Colonic mucosa (tissue), 4 donors: Measurements from ENCODE around the gene PARN. TPM values are rescaled to one million over a fixed set of nuclear protein-coding genes. Genes with fewer than 3 reads are reported as not detected.
"Not testable (repeated sequence)": the region's sequence is repeated elsewhere in the genome, so short reads cannot be mapped to it uniquely, and the experiment has no call there.

ENCODE experiments used
- DNase-seq: peaks from one replicate; pipeline ENCODE4 v3.0.0-alpha.2; 2020
- H3K27ac ChIP-seq: fragments of 200-600 bp; one replicate; pipeline ENCODE4 v1.8.0; 2021
- H3K27me3 ChIP-seq: fragments of 200-600 bp; one replicate; pipeline ENCODE4 v1.8.0; 2021
- H3K36me3 ChIP-seq: fragments of 200-600 bp; one replicate; pipeline ENCODE4 v1.8.0; 2021
- H3K4me1 ChIP-seq: fragments of 200-600 bp; one replicate; pipeline ENCODE4 v1.8.0; 2021; ENCODE audit warnings: mild to moderate bottlenecking
- H3K4me3 ChIP-seq: fragments of 200-600 bp; one replicate; pipeline ENCODE4 v1.8.0; 2021
- H3K9ac ChIP-seq, 2 donors: one replicate each; pipeline ENCODE4 v1.7.0; 2013; ENCODE audit warnings: control low read depth in 2 of 2, low read depth in 2 of 2, low read length in 2 of 2
- H3K9me3 ChIP-seq: fragments of 200-600 bp; one replicate; pipeline ENCODE4 v1.8.0; 2021
- intact Hi-C: fragments of 100-400 bp; cut with DNase I; formaldehyde crosslinking; loops from one replicate; pipeline ENCODE4 v1.14.1; 2022
- total RNA-seq, 2 donors: library from RNA; stranded (reverse); fragmentation: NEBNext Ultra II Directional in 1 of 2; extraction: Animal tissue kit (Norgen Biotek cat#: 25700) in 1 of 2; gene quantifications; one replicate each; pipeline ENCODE4 v1.2.1, GENCODE V29; 2021
- TF ChIP-seq, protein P1 (sequence below): fragments of 200-600 bp; IDR thresholded peaks from one replicate; pipeline ENCODE4 v1.8.0; 2022; ENCODE audit warnings: antibody characterized with exemption, mild to moderate bottlenecking
- donor health status: healthy.
- donor health status: DM: no; HTN: no; CAD: no.
- donor health status: DM: no; HTN: no; CAD: no.

The PARN gene
- total RNA-seq, 2 donors from 2014 or later, result 24.2 to 25.6 TPM

DNA sequence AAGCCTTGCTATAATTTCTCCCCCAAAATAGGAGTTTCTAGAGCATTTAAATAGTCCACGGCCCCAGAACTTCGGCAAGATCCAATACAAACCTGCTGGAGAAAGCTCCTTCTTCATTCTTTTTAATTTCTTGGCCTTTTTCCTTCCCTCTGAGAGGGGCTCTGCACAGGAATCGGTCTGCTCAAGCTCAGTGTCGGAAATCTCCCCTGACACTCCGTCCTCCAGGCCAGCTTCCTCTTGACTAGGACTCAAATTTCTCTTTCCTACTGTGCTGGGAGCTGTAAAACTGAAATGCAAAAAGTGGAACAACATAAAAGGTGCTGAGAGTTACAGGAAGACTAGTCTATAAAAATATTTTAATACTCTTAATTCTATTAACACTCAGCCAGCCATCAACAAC lies 183.3 kb downstream of the PARN start:
- TF ChIP-seq, protein P1, sequence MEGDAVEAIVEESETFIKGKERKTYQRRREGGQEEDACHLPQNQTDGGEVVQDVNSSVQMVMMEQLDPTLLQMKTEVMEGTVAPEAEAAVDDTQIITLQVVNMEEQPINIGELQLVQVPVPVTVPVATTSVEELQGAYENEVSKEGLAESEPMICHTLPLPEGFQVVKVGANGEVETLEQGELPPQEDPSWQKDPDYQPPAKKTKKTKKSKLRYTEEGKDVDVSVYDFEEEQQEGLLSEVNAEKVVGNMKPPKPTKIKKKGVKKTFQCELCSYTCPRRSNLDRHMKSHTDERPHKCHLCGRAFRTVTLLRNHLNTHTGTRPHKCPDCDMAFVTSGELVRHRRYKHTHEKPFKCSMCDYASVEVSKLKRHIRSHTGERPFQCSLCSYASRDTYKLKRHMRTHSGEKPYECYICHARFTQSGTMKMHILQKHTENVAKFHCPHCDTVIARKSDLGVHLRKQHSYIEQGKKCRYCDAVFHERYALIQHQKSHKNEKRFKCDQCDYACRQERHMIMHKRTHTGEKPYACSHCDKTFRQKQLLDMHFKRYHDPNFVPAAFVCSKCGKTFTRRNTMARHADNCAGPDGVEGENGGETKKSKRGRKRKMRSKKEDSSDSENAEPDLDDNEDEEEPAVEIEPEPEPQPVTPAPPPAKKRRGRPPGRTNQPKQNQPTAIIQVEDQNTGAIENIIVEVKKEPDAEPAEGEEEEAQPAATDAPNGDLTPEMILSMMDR, result no peak

DNA sequence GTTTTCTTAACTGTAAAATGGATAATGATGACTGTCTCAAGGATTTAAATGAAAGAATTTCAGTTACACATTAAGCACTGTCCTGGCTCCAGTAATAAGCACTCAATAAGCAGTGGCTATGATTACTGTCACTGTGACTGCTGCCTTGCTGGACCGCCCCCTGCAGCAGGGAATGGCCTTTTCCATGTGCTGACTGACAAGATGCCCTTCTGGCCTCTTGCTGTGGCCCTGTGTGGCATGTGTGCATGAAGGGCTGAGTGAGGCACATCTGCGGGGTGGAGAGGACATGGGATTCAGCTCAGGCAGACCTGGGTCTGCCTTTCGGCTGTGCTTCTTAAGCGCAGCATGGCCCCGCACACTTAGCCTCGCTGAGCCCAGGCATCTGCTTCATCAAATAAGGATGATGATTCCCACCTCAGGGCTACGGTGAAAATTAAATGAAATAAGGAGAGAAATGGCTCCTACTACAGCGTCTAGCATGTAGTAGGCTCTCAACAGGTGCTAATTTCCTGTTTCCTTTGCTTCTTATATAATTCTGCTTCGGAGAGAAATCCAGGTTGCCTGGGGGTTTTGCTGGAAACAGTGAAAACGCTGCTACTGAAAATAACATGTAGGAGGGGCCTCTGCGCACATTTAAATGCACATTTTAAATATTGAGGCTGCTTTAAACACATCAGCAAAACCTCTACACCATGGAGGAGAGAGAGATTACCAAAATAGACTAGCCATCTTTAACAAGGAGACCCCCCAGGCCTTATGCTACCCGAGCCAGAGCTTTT lies 183.9 kb downstream of the PARN start:
- Histone ChIP-seq H3K36me3 (no peaks in the 10 kb centered on the region), H3K4me3 (no peak overlapping the region), H3K27me3 (no peaks in the 10 kb centered on the region), H3K4me1 (no peaks in the 10 kb centered on the region), H3K9ac (no peak overlapping the region), H3K9me3 (no peaks in the 10 kb centered on the region), H3K27ac (no peak overlapping the region)
- TF ChIP-seq, protein P1, result no peak
- DNase-seq, result no peak
- intact Hi-C loops, result no loop called here

More for the DNA sequence above, 183.3 kb downstream of the PARN start:
- Histone ChIP-seq H3K36me3 (no peaks in the 10 kb centered on the region), H3K4me1 (no peaks in the 10 kb centered on the region), H3K4me3 (no peak overlapping the region), H3K27ac (no peak overlapping the region), H3K9me3 (no peaks in the 10 kb centered on the region), H3K9ac (no peak overlapping the region), H3K27me3 (no peaks in the 10 kb centered on the region)
- intact Hi-C loops, result no loop called here
- DNase-seq, result no peak

DNA sequence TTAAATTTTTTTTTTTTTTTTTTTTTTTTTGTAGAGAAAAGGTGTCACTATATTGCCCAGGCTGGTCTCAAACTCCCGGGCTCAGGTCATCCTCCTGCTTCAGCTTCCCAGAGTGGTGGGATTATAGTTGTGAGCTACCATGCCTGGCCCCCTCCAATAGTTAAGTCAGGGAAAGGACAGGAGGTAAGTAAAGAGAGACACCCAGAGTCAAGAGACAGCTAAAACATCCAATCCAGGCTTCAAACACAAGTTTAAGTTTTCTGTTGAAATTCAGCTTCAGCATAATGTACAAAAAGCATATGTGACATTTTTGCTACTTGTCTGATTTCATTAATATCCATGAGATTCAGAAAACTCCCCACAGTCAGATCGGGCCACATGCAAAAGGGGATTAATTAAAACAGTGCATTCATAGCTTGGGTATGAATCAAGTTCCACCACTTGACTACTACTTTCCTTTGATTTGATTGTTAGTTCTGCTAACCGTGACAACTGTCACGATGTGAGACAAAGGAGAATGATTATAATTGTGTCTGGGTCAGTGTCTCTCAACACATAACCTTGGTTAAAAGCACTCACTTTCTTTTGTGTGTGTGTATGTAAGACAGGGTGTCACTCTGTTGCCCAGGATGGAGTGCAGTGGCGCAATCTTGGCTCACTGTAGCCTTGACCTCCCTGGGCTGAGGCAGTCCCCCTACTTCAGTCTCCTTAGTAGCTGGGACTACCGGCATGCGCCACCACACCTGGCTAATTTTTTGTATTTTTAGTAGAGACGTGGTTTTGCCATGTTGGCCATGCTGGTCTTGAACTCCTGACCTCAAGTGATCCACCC lies 184.9 kb downstream of the PARN start:
- no peaks in the 10 kb centered on the region for H3K9me3 ChIP-seq
- no peak overlapping the region for H3K9ac ChIP-seq
- TF ChIP-seq, protein P1, result no peak
- H3K4me3 ChIP-seq, result no peak overlapping the region
- DNase-seq, result no peak
- no peaks in the 10 kb centered on the region for H3K27me3 ChIP-seq
- H3K4me1 ChIP-seq, result no peaks in the 10 kb centered on the region
- intact Hi-C loops, result no loop called here
- H3K27ac ChIP-seq, result no peak overlapping the region
- H3K36me3 ChIP-seq, result no peaks in the 10 kb centered on the region

DNA sequence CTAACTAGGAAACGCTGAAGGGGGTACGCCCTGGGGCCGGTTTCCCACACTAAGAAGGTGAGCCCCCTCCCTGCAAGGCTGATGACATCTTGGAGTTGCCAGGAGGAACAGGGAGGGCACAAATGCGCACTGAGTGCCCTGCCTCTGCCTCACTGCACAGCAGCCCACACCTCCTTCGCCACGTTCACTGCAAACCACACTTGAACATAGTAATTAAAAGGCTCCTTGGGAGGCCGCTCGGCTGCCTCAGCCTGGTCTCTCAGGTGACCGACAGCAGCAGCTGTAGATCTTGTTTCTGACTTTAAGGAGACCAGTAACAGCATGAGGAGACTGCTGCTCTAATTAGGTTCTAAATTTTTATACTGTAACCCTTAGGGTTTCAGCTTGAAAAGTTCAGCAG lies 188.5 kb downstream of the PARN start:
- H3K27me3 ChIP-seq, H3K4me3 ChIP-seq, H3K27ac ChIP-seq, H3K36me3 ChIP-seq, H3K9me3 ChIP-seq, intact Hi-C loops, DNase-seq, H3K9ac ChIP-seq, H3K4me1 ChIP-seq: not testable (repeated sequence)

DNA sequence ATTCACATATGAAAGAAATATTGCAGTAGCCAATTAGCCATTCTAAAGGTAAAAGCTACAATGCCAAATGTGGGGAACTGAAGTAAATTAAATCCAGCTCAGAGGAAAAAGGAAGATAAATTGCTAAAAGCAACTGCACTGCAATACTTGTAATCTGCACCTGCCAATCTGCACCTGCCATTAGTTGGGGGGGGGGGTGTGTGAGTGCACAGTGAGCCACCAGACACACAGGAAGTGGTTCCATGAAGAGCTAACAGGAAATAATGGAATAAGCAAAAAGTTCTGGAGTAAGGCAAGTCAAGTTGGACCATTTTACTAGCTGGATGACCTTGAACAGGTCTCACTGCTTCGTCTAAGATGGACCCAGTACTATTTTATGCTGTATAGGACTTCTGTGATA lies 191.8 kb downstream of the PARN start:
- DNase-seq, result no peak
- Histone ChIP-seq H3K9ac (no peak overlapping the region), H3K4me3 (no peak overlapping the region), H3K4me1 (no peaks in the 10 kb centered on the region), H3K27ac (no peak overlapping the region), H3K27me3 (no peaks in the 10 kb centered on the region), H3K36me3 (no peaks in the 10 kb centered on the region), H3K9me3 (no peaks in the 10 kb centered on the region)
- intact Hi-C loops, result no loop called here
- TF ChIP-seq, protein P1, result no peak

DNA sequence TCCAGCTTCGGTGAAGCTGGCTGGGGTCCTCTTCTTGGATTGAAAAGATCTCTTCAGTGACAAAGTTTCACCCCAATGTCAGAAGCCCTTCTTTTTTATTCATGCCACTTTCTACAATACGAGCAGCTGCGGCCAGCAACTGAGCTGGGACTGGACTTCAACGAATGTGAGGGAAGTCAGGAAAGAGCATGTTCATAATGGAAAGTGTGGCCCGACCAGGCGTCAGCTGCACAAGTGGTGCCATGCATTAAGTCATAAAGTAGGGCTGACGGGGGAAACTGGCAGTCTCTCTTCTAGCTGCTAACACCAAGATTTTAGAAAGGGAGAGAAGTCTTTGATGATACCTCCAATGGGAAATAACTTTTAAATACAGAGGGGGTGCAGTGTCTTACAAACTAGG lies 192.6 kb downstream of the PARN start:
- TF ChIP-seq, protein P1, result no peak
- intact Hi-C loops, result no loop called here
- no peak overlapping the region for H3K27ac ChIP-seq

More for the DNA sequence above, 192.6 kb downstream of the PARN start:
- Histone ChIP-seq H3K4me3 (no peak overlapping the region), H3K9ac (no peak overlapping the region), H3K36me3 (no peaks in the 10 kb centered on the region), H3K9me3 (no peaks in the 10 kb centered on the region), H3K27me3 (no peaks in the 10 kb centered on the region), H3K4me1 (no peaks in the 10 kb centered on the region)
- no peak for DNase-seq
